AG09309 (cell line): ENCODE results near the gene ALG14.
"Not testable (repeated sequence)": the region's sequence is repeated elsewhere in the genome, so short reads cannot be mapped to it uniquely, and the experiment has no call there.

Experiments
- DNase-seq: peaks from one replicate; pipeline ENCODE4 v3.0.0-alpha.2; 2010; ENCODE audit warnings: low read depth
- H3K4me3 ChIP-seq: 2 replicates; pipeline ENCODE4 v1.5.1; 2011; ENCODE audit warnings: mild to moderate bottlenecking, low read depth, low read length, moderate library complexity; ENCODE audit not compliant: control insufficient read depth
- CTCF ChIP-seq: IDR thresholded peaks from 2 replicates; pipeline ENCODE4 v1.5.1; 2011; ENCODE audit warnings: mild to moderate bottlenecking, low read depth, low read length, inconsistent platforms; ENCODE audit not compliant: insufficient read depth, control insufficient read depth; ENCODE audit errors: missing control alignments

ALG14 gene

GRCh38 chr1:94998748-94999147 lies 74.0 kb downstream of the ALG14 start:
- TF ChIP-seq CTCF: no peak
- H3K4me3 ChIP-seq: no peak overlapping the region
- DNase-seq: no peak

- TF ChIP-seq CTCF: no peak
- no peak overlapping the region for H3K4me3 ChIP-seq
- DNase-seq: no peak
These were observed 74.6 kb downstream of the ALG14 start for GRCh38 chr1:94998114-94998513.

GRCh38 chr1:94995536-94995935 lies 77.2 kb downstream of the ALG14 start:
- H3K4me3 ChIP-seq, DNase-seq: not testable (repeated sequence)

GRCh38 chr1:94994805-94995204 lies 77.9 kb downstream of the ALG14 start:
- H3K4me3 ChIP-seq: no peak overlapping the region
- no peak for TF ChIP-seq CTCF
- DNase-seq: no peak

GRCh38 chr1:94993931-94994645 lies 78.7 kb downstream of the ALG14 start:
- no peak for DNase-seq
- no peak for TF ChIP-seq CTCF
- no peak overlapping the region for H3K4me3 ChIP-seq

- no peak for DNase-seq
- TF ChIP-seq CTCF: no peak
- H3K4me3 ChIP-seq: no peak overlapping the region
These were observed 79.7 kb downstream of the ALG14 start for GRCh38 chr1:94992863-94993563.

GRCh38 chr1:94992161-94992560 lies 80.6 kb downstream of the ALG14 start:
- no peak overlapping the region for H3K4me3 ChIP-seq
- TF ChIP-seq CTCF: no peak
- no peak for DNase-seq
